WTC11 (cell line): ENCODE data around the gene TIFAB. TPM values are rescaled to one million over a fixed set of nuclear protein-coding genes. Genes with fewer than 3 reads are reported as not detected.
A peak's percentile ranks its signal among the peaks of the same experiment; 100 is the strongest.

Experiments
- CBFB ChIP-seq: sonication (generic); formaldehyde crosslinking; IDR thresholded peaks from 2 replicates; pipeline ENCODE4 v1.8.1; 2022; ENCODE audit warnings: mild to moderate bottlenecking, low read depth, missing genetic modification reagents
- CREB1 ChIP-seq: sonication (generic); formaldehyde crosslinking; IDR thresholded peaks from 2 replicates; pipeline ENCODE4 v1.8.0; 2023; ENCODE audit warnings: mild to moderate bottlenecking, missing genetic modification reagents
- CREM ChIP-seq: sonication (generic); formaldehyde crosslinking; IDR thresholded peaks from 2 replicates; pipeline ENCODE4 v1.8.1; 2022; ENCODE audit warnings: mild to moderate bottlenecking, missing genetic modification reagents, moderate library complexity
- FOXJ3 ChIP-seq: sonication (generic); formaldehyde crosslinking; IDR thresholded peaks from 2 replicates; pipeline ENCODE4 v1.9.0; 2021; ENCODE audit warnings: missing genetic modification reagents, mild to moderate bottlenecking, borderline replicate concordance
- FOXP1 ChIP-seq: sonication (generic); formaldehyde crosslinking; IDR thresholded peaks from 2 replicates; pipeline ENCODE4 v1.8.0; 2022; ENCODE audit warnings: missing genetic modification reagents, mild to moderate bottlenecking, moderate library complexity, borderline replicate concordance
- GABPB1 ChIP-seq: sonication (generic); formaldehyde crosslinking; IDR thresholded peaks from 2 replicates; pipeline ENCODE4 v1.8.1; 2023; ENCODE audit warnings: mild to moderate bottlenecking, missing genetic modification reagents
- MYBL2 ChIP-seq: sonication (generic); formaldehyde crosslinking; IDR thresholded peaks from 2 replicates; pipeline ENCODE4 v1.8.1; 2023; ENCODE audit warnings: mild to moderate bottlenecking, moderate library complexity, missing genetic modification reagents
- NFE2L1 ChIP-seq: sonication (generic); formaldehyde crosslinking; IDR thresholded peaks from 2 replicates; pipeline ENCODE4 v1.8.1; 2023; ENCODE audit warnings: missing genetic modification reagents
- PRRX2 ChIP-seq: fragments of 250-450 bp; sonication (Bioruptor Pico); IDR thresholded peaks from 2 replicates; pipeline ENCODE4 v1.8.0; 2021; ENCODE audit warnings: mild to moderate bottlenecking
- RELA ChIP-seq: sonication (generic); formaldehyde crosslinking; IDR thresholded peaks from 2 replicates; pipeline ENCODE4 v1.8.1; 2022; ENCODE audit warnings: missing genetic modification reagents, mild to moderate bottlenecking, borderline replicate concordance
- TCF7 ChIP-seq: sonication (generic); formaldehyde crosslinking; IDR thresholded peaks from 2 replicates; pipeline ENCODE4 v1.8.0; 2022; ENCODE audit warnings: mild to moderate bottlenecking, low read depth, missing genetic modification reagents, moderate library complexity
- ZBTB21 ChIP-seq: sonication (generic); formaldehyde crosslinking; IDR thresholded peaks from 2 replicates; pipeline ENCODE4 v1.8.1; 2023; ENCODE audit warnings: mild to moderate bottlenecking, missing genetic modification reagents, borderline replicate concordance
- ZNF317 ChIP-seq: sonication (generic); formaldehyde crosslinking; IDR thresholded peaks from 2 replicates; pipeline ENCODE4 v1.8.1; 2023; ENCODE audit warnings: low read depth, mild to moderate bottlenecking, moderate library complexity, missing genetic modification reagents, borderline replicate concordance
- ZNF416 ChIP-seq: fragments of 250-450 bp; sonication (Bioruptor Pico); IDR thresholded peaks from 2 replicates; pipeline ENCODE4 v1.9.0; 2021; ENCODE audit warnings: mild to moderate bottlenecking, inconsistent platforms
- total RNA-seq: library from RNA; stranded (reverse); gene quantifications from 3 replicates; pipeline ENCODE4 v1.2.3, GENCODE V29; 2021
- TF ChIP-seq, protein P1 (sequence below): fragments of 250-450 bp; sonication (Bioruptor Pico); IDR thresholded peaks from 2 replicates; pipeline ENCODE4 v1.8.0; 2021; ENCODE audit warnings: mild to moderate bottlenecking
- TF ChIP-seq, protein P2 (sequence below): fragments of 200-600 bp; IDR thresholded peaks from 2 replicates; pipeline ENCODE4 v1.8.0; 2022; ENCODE audit warnings: antibody characterized with exemption
- TF ChIP-seq, protein P3 (sequence below): sonication (generic); formaldehyde crosslinking; IDR thresholded peaks from 2 replicates; pipeline ENCODE4 v1.8.0; 2022; ENCODE audit warnings: mild to moderate bottlenecking, missing genetic modification reagents
- TF ChIP-seq, protein P4 (sequence below): sonication (generic); formaldehyde crosslinking; IDR thresholded peaks from 2 replicates; pipeline ENCODE4 v1.8.1; 2023; ENCODE audit warnings: mild to moderate bottlenecking, missing genetic modification reagents, moderate library complexity
- TF ChIP-seq, protein P5 (sequence below): fragments of 250-450 bp; sonication (Bioruptor Pico); conservative IDR thresholded peaks from 2 replicates; pipeline ENCODE4 v1.9.0; 2021; ENCODE audit warnings: mild to moderate bottlenecking
- TF ChIP-seq, protein P6 (sequence below): sonication (generic); formaldehyde crosslinking; IDR thresholded peaks from 2 replicates; pipeline ENCODE4 v1.8.0; 2022; ENCODE audit warnings: mild to moderate bottlenecking, missing genetic modification reagents
- TF ChIP-seq, protein P7 (sequence below): sonication (generic); formaldehyde crosslinking; IDR thresholded peaks from 2 replicates; pipeline ENCODE4 v1.8.1; 2022; ENCODE audit warnings: mild to moderate bottlenecking, moderate library complexity, missing genetic modification reagents
- TF ChIP-seq, protein P8 (sequence below): fragments of 250-450 bp; sonication (Bioruptor Pico); IDR thresholded peaks from 2 replicates; pipeline ENCODE4 v2.1.2; 2022; ENCODE audit warnings: mild to moderate bottlenecking, moderate library complexity
- TF ChIP-seq, protein P9 (sequence below): sonication (generic); formaldehyde crosslinking; IDR thresholded peaks from 2 replicates; pipeline ENCODE4 v1.8.0; 2022; ENCODE audit warnings: missing genetic modification reagents

The TIFAB gene
- total RNA-seq, 1 experiment from 2014 or later: not detected

DNA sequence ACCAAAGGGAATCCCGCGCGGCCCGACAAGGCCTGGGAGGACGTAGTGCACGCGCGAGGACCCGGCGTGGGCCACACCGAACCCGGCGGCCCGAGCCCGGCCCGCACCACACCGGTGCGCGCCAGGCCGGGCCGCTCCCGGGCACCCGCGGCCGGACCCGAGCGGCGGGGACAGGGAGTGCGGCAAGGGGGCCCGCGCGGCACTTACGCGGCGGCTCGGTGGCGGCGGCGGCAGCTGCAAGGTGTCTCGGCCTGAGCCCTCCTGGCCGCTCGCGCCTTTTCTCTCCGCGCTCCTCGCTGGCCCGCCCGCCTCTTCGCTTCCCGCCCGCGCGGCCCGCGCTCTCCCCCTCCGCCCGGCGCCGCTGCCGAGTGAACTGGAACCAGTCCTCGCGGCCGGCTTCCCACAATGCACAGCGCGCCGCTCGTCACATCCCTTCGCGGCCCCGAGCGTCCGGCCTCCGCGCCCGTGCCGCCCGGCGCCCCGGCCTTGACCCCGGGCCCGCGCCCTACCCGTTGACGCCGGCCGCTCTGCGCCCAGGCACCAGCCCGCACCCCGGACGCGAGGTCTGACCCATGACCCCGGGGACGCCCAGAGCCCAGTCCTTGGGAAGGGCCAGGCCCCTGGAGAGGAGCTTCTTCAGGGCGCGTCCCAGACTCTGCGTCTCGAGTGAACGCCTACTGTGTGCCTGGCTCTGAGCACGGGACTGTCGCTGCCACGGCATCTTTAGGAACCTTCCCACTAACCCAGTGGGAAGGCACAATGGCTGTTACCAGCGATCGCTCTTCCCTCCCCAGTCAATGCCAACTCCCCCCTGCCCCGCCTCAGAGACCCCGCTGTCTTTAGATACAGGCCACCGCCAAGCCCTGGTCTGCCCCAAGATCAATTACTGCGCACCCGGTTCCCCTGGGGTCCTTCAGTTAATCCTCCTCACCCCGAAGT lies 53.0 kb downstream of the TIFAB start, which contains the start of gene MACROH2A1 (continued):
- TF ChIP-seq CBFB (CRISPR knock-in tag) (no peak), ZBTB21 (no peak), MYBL2 (CRISPR knock-in tag) (0 out of 2 replicates have a peak, but pooled peaks have one; percentile 2), CREB1 (CRISPR knock-in tag) (0 out of 2 replicates have a peak, but pooled peaks have one; percentile 21), ZNF317 (CRISPR knock-in tag) (no peak), CREM (peak; percentile 46; the same call in 1 of the 2 replicates), RELA (CRISPR knock-in tag) (no peak), PRRX2 (CRISPR knock-in tag) (no peak), ZNF416 (CRISPR knock-in tag) (no peak), FOXJ3 (CRISPR knock-in tag) (no peak), NFE2L1 (CRISPR knock-in tag) (0 out of 2 replicates have a peak, but pooled peaks have one; percentile 19), GABPB1 (peak; percentile 56; the same call in 1 of the 2 replicates), TCF7 (CRISPR knock-in tag) (no peak), FOXP1 (CRISPR knock-in tag) (peak; percentile 58; the same call in 1 of the 2 replicates)
- TF ChIP-seq, protein P1, sequence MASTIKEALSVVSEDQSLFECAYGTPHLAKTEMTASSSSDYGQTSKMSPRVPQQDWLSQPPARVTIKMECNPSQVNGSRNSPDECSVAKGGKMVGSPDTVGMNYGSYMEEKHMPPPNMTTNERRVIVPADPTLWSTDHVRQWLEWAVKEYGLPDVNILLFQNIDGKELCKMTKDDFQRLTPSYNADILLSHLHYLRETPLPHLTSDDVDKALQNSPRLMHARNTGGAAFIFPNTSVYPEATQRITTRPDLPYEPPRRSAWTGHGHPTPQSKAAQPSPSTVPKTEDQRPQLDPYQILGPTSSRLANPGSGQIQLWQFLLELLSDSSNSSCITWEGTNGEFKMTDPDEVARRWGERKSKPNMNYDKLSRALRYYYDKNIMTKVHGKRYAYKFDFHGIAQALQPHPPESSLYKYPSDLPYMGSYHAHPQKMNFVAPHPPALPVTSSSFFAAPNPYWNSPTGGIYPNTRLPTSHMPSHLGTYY (CRISPR knock-in tag): no peak
- TF ChIP-seq, protein P2, sequence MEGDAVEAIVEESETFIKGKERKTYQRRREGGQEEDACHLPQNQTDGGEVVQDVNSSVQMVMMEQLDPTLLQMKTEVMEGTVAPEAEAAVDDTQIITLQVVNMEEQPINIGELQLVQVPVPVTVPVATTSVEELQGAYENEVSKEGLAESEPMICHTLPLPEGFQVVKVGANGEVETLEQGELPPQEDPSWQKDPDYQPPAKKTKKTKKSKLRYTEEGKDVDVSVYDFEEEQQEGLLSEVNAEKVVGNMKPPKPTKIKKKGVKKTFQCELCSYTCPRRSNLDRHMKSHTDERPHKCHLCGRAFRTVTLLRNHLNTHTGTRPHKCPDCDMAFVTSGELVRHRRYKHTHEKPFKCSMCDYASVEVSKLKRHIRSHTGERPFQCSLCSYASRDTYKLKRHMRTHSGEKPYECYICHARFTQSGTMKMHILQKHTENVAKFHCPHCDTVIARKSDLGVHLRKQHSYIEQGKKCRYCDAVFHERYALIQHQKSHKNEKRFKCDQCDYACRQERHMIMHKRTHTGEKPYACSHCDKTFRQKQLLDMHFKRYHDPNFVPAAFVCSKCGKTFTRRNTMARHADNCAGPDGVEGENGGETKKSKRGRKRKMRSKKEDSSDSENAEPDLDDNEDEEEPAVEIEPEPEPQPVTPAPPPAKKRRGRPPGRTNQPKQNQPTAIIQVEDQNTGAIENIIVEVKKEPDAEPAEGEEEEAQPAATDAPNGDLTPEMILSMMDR: no peak
- TF ChIP-seq, protein P3, sequence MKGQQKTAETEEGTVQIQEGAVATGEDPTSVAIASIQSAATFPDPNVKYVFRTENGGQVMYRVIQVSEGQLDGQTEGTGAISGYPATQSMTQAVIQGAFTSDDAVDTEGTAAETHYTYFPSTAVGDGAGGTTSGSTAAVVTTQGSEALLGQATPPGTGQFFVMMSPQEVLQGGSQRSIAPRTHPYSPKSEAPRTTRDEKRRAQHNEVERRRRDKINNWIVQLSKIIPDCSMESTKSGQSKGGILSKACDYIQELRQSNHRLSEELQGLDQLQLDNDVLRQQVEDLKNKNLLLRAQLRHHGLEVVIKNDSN (CRISPR knock-in tag): no peak
- TF ChIP-seq, protein P4, sequence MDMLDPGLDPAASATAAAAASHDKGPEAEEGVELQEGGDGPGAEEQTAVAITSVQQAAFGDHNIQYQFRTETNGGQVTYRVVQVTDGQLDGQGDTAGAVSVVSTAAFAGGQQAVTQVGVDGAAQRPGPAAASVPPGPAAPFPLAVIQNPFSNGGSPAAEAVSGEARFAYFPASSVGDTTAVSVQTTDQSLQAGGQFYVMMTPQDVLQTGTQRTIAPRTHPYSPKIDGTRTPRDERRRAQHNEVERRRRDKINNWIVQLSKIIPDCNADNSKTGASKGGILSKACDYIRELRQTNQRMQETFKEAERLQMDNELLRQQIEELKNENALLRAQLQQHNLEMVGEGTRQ (CRISPR knock-in tag): no peak
- TF ChIP-seq, protein P5, sequence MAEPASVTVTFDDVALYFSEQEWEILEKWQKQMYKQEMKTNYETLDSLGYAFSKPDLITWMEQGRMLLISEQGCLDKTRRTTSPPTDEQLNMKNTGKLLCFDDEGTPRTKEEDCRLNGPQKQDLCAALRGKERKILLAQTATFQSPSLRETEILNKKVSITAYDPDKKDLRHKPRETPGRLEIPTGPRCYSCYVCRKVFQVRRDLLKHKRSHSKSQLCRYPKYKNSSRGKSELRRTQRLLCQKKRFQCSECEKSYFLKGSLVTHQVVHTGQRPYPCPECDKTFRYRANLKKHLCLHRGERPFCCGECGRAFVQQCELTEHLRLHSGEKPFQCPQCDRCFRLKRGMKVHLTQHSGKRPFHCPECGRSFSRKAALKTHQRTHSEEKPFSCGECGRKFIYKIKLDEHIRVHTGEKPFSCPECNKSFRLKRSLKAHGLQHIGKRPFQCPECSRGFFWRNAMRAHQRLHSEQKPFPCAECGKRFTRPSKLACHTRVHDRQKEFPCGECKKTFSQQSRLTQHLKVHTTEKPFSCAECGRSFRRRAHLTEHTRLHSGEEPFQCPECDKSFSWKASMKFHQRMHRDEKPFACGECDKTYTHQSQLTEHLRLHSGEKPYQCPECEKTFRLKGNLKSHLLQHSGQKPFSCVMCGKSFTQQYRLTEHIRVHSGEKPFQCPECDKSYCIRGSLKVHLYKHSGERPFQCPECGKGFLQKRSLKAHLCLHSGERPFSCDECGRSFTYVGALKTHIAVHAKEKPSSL (CRISPR knock-in tag): no peak
- TF ChIP-seq, protein P6, sequence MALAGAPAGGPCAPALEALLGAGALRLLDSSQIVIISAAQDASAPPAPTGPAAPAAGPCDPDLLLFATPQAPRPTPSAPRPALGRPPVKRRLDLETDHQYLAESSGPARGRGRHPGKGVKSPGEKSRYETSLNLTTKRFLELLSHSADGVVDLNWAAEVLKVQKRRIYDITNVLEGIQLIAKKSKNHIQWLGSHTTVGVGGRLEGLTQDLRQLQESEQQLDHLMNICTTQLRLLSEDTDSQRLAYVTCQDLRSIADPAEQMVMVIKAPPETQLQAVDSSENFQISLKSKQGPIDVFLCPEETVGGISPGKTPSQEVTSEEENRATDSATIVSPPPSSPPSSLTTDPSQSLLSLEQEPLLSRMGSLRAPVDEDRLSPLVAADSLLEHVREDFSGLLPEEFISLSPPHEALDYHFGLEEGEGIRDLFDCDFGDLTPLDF (CRISPR knock-in tag): 0 out of 2 replicates have a peak, but pooled peaks have one; percentile 52
- TF ChIP-seq, protein P7, sequence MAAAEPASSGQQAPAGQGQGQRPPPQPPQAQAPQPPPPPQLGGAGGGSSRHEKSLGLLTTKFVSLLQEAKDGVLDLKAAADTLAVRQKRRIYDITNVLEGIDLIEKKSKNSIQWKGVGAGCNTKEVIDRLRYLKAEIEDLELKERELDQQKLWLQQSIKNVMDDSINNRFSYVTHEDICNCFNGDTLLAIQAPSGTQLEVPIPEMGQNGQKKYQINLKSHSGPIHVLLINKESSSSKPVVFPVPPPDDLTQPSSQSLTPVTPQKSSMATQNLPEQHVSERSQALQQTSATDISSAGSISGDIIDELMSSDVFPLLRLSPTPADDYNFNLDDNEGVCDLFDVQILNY: no peak; the same call in none of the 2 replicates
- TF ChIP-seq, protein P8, sequence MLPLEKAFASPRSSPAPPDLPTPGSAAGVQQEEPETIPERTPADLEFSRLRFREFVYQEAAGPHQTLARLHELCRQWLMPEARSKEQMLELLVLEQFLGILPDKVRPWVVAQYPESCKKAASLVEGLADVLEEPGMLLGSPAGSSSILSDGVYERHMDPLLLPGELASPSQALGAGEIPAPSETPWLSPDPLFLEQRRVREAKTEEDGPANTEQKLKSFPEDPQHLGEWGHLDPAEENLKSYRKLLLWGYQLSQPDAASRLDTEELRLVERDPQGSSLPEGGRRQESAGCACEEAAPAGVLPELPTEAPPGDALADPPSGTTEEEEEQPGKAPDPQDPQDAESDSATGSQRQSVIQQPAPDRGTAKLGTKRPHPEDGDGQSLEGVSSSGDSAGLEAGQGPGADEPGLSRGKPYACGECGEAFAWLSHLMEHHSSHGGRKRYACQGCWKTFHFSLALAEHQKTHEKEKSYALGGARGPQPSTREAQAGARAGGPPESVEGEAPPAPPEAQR: no peak
- TF ChIP-seq, protein P9, sequence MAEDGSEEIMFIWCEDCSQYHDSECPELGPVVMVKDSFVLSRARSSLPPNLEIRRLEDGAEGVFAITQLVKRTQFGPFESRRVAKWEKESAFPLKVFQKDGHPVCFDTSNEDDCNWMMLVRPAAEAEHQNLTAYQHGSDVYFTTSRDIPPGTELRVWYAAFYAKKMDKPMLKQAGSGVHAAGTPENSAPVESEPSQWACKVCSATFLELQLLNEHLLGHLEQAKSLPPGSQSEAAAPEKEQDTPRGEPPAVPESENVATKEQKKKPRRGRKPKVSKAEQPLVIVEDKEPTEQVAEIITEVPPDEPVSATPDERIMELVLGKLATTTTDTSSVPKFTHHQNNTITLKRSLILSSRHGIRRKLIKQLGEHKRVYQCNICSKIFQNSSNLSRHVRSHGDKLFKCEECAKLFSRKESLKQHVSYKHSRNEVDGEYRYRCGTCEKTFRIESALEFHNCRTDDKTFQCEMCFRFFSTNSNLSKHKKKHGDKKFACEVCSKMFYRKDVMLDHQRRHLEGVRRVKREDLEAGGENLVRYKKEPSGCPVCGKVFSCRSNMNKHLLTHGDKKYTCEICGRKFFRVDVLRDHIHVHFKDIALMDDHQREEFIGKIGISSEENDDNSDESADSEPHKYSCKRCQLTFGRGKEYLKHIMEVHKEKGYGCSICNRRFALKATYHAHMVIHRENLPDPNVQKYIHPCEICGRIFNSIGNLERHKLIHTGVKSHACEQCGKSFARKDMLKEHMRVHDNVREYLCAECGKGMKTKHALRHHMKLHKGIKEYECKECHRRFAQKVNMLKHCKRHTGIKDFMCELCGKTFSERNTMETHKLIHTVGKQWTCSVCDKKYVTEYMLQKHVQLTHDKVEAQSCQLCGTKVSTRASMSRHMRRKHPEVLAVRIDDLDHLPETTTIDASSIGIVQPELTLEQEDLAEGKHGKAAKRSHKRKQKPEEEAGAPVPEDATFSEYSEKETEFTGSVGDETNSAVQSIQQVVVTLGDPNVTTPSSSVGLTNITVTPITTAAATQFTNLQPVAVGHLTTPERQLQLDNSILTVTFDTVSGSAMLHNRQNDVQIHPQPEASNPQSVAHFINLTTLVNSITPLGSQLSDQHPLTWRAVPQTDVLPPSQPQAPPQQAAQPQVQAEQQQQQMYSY: no peak
